Heart left ventricle (tissue), 16 donors: Measurements from ENCODE around the gene GTF2I. TPM values are rescaled to one million over a fixed set of nuclear protein-coding genes. Genes with fewer than 3 reads are reported as not detected.
A peak's percentile ranks its signal among the peaks of the same experiment; 100 is the strongest.

Source experiments
- ATAC-seq, 4 donors: fragments of 200-7000 bp; cut with Tn5 transposase; one replicate each; pipeline ENCODE4 v1.9.1; 2020 to 2022; ENCODE audit warnings: moderate library complexity in 4 of 4, mild to moderate bottlenecking in 3 of 4, moderate number of reproducible peaks in 1 of 4
- DNase-seq, 5 donors: peaks; one replicate each; pipeline ENCODE4 v3.0.0-alpha.2; 2020
- H3K27ac ChIP-seq, 12 donors: fragments of 200-600 bp; sonication (generic) in 4 of 12; one replicate each; pipeline versions ENCODE4 v1.5.0 to v1.8.0; 2016 to 2022; ENCODE audit warnings: mild to moderate bottlenecking in 2 of 12
- H3K27me3 ChIP-seq, 9 donors: fragments of 200-600 bp; sonication (generic) in 2 of 9; one replicate each; pipeline versions ENCODE4 v1.5.1 to v1.8.0; 2016 to 2022; ENCODE audit warnings: mild to moderate bottlenecking in 3 of 9
- H3K36me3 ChIP-seq, 9 donors: fragments of 200-600 bp; sonication (generic) in 2 of 9; one replicate each; pipeline versions ENCODE4 v1.5.0 to v1.8.0; 2018 to 2022; ENCODE audit warnings: mild to moderate bottlenecking in 2 of 9
- H3K4me1 ChIP-seq, 12 donors: fragments of 200-600 bp; sonication (generic) in 4 of 12; one replicate each; pipeline versions ENCODE4 v1.5.0 to v1.8.0; 2016 to 2022; ENCODE audit warnings: mild to moderate bottlenecking in 3 of 12
- H3K4me3 ChIP-seq, 12 donors: fragments of 200-600 bp; sonication (generic) in 4 of 12; one replicate each; pipeline versions ENCODE4 v1.5.0 to v1.8.0; 2017 to 2022; ENCODE audit warnings: mild to moderate bottlenecking in 9 of 12, moderate library complexity in 4 of 12
- H3K9me3 ChIP-seq, 12 donors: fragments of 200-600 bp; sonication (generic) in 4 of 12; one replicate each; pipeline versions ENCODE4 v1.5.0 to v1.8.0; 2016 to 2022; ENCODE audit warnings: mild to moderate bottlenecking in 1 of 12
- POLR2A ChIP-seq, 2 donors: fragments of 450-650 bp; IDR thresholded peaks; one replicate each; pipeline ENCODE4 v1.6.1; 2017; ENCODE audit warnings: antibody characterized with exemption in 2 of 2, mild to moderate bottlenecking in 2 of 2, moderate library complexity in 2 of 2
- WGBS, 4 donors: extraction: QIAGEN DNeasy Blood & Tissue Kit in 2 of 4; methylation state at CpG; one replicate each; pipeline versions ENCODE4 v1.1.5 to v1.1.7; 2013 to 2018; 5-methylcytosine and 5-hydroxymethylcytosine counted together
- intact Hi-C, 10 donors: fragments of 100-400 bp; cut with DNase I; formaldehyde crosslinking; loops; one replicate each; pipeline versions ENCODE4 v1.11.1 to v1.14.2; 2022
- long read RNA-seq, 3 donors: library from polyadenylated mRNA; unstranded; transcript quantifications; one replicate each; pipeline ENCODE4 v2.0.0, GENCODE V29; 2020 to 2021
- polyA plus RNA-seq, 2 donors: library from polyadenylated mRNA; stranded (reverse); fragments of 200-250 nt; gene quantifications; one replicate each; pipeline ENCODE4 v1.2.3, GENCODE V29; 2013
- total RNA-seq, 9 donors: library from RNA; depleted of rRNA in 2 of 9; stranded (reverse); fragments of >200 nt in 2 of 9; fragmentation: NEBNext Ultra II Directional in 3 of 9; extraction: Animal tissue kit (Norgen Biotek cat#: 25700) in 3 of 9; gene quantifications; one replicate each; pipeline versions ENCODE4 v1.1.0 to v1.2.4, GENCODE V29; 2016 to 2023
- TF ChIP-seq, protein P1 (sequence below), 12 donors: fragments of 200-600 bp; sonication (generic) in 4 of 12; IDR thresholded peaks; one replicate each; pipeline versions ENCODE4 v1.5.0 to v1.8.0; 2018 to 2022; ENCODE audit warnings: antibody characterized with exemption in 12 of 12, mild to moderate bottlenecking in 5 of 12
- donor health status: ischemic (EF 13 %, LVEDD 7.1; RV severe dilation, severe dysfunction).
- donor health status: healthy with polysubstance abuse.
- donor health status: DM: no; HTN: yes; CAD: no.
- donor health status: DM: no; HTN: no; CAD: no.
- donor health status: ischemic (EF 25% LVEDD 6.9; RV normal size, moderate dysfunction).
- donor health status: ischemic (EF 25% LVEDD 5.7; RV mildly dilated, moderate dysfunction).
- donor health status: healthy.
- donor health status: DM: yes; HTN: yes; CAD: no.
- donor health status: ischemic (EF 35%, LVEDD 5.7; RV mildly dilated, moderate dysfunction).
- donor health status: nonischemic (EF 11% LVEDD 7.7; RV severe dilation, severe dysfunction).
- donor health status: DM: yes; HTN: yes; CAD: no.
- donor health status: PGD.
- donor health status: ischemic (EF 29% LVEDD 5.4; RV normal size, mild dysfunction).
- donor health status: nonischemic (EF 23%, LVEDD 6.1; RV moderate dilation, normal function).

Gene GTF2I
- total RNA-seq: 100 to 1,000 TPM in 7 of 9 donors, 10 to 100 TPM in 2; 76.7 to 135 (median 118) TPM
- polyA plus RNA-seq: 10 to 100 TPM; 28.8 to 38.7 TPM
- long read RNA-seq, donor 1, full-length matches to known transcripts: 14 of 81 reads
- long read RNA-seq, donor 1, partial matches to known transcripts: 62 of 81 reads
- long read RNA-seq, donor 1, other reads (novel, unspliced or antisense): 5 of 81 reads
- long read RNA-seq, donor 2, full-length matches to known transcripts: 23 of 80 reads
- long read RNA-seq, donor 2, partial matches to known transcripts: 47 of 80 reads
- long read RNA-seq, donor 2, other reads (novel, unspliced or antisense): 10 of 80 reads
- long read RNA-seq, donor 3, full-length matches to known transcripts: 22 of 78 reads
- long read RNA-seq, donor 3, partial matches to known transcripts: 49 of 78 reads
- long read RNA-seq, donor 3, other reads (novel, unspliced or antisense): 7 of 78 reads

DNA sequence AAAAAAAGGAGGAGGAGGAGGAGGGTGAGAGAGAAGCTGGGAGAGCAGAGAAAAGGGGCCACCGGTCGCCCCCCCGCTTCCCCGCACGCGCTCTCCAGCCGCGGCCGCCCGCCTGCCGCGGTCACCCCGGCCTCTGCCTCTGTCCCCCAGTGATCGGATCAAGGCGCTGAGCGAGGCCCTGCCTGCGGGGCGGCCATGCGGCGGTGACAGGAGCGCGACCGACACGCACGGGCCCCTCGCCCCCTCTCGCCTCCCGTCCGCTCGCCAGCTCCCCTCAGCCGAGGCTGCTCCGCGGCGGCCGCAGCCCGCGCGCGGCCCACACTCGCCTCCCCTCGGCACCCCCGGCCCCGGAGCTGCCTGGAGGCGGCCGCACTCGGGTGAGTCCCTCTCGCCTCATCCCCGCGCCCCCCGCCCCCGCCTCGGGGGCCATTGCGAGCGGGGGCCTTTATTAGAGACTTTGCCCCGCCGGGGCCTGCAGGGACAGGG lies at the start of gene GTF2I:
TSS of gene GTF2I (plus strand) at position 27 of the 486 bp plus-strand sequence. CDS start 31,411 bp downstream, outside the sequence.
- WGBS, 4 donors: 0 to 2% (median 0%) methylated on average over 20 to 56 of the region's 56 CpGs
- Histone ChIP-seq H3K4me3 (peak within 1 kb of the TSS; percentile 72 to 100 (median 99)), H3K27ac (peak within 1 kb of the TSS; percentile 97 to 100 (median 100)), H3K27me3 (no peaks in the 10 kb centered on the region), H3K9me3 (no peaks in the 10 kb centered on the region), H3K4me1 (peaks cover 0 to 53% (median 43%) of the 10 kb centered on the region in 12 donors), H3K36me3 (no peaks in the 10 kb centered on the region)
- TF ChIP-seq, protein P1, sequence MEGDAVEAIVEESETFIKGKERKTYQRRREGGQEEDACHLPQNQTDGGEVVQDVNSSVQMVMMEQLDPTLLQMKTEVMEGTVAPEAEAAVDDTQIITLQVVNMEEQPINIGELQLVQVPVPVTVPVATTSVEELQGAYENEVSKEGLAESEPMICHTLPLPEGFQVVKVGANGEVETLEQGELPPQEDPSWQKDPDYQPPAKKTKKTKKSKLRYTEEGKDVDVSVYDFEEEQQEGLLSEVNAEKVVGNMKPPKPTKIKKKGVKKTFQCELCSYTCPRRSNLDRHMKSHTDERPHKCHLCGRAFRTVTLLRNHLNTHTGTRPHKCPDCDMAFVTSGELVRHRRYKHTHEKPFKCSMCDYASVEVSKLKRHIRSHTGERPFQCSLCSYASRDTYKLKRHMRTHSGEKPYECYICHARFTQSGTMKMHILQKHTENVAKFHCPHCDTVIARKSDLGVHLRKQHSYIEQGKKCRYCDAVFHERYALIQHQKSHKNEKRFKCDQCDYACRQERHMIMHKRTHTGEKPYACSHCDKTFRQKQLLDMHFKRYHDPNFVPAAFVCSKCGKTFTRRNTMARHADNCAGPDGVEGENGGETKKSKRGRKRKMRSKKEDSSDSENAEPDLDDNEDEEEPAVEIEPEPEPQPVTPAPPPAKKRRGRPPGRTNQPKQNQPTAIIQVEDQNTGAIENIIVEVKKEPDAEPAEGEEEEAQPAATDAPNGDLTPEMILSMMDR (IDR thresholded peaks at IDR 0.05): peak in 3 of 12 donors; percentile 2 to 7 (median 5)
- no peak for TF ChIP-seq POLR2A (IDR thresholded peaks at IDR 0.05)
- intact Hi-C loops: loop anchor here in 6 of 10 donors (5.0 to 10.0 kb wide), 5 partner anchors 35 to 203 kb away; partner anchors contain the start of gene GTF2IRD1 (in 4 of the 6)
- DNase-seq: peak in 1 of 5 donors; percentile 80
- peak in 2 of 4 donors; percentile 39 to 46 for ATAC-seq

DNA sequence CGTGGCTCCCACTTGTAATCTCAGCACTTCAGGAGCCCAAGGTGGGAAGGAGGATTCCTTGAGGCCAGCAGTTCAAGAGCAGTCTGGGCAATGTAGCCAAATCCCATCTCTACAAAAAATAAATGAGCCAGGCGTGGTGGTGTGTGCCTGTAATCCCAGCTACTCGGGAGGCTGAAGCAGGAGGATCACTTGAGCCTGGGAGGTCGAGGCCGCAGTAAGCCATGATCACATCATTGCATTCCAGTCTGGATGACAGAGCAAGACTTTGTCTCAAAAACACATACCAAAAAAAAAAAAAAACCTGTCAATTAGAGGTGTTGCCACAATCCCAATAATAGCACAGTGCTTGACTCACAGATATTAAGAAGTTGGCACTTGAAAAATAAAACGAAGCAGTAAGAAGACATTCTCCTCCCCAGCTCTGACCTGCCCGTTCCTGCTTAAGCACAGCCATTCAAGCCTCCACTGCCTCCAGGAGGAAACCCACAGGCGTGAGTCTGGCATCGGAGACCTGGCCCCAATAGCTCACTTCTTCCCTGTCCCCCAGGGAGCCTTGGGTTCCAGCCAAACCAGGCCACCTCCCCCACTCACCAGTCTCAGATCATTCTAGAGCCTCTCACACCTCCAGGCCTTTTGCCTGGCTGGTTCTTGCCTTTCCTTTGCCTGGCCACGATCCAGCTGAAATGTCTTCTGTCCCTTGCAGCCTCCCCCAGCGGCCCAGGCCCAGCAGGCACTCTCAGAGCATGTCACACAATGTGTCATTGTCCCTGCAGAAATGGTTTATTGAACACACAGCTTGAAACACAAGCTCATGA lies 45.3 kb upstream of the GTF2I start:
- WGBS, 4 donors: 50 to 56% (median 52%) methylated on average over 11 of the region's 11 CpGs
- no peaks in the 10 kb centered on the region for H3K36me3 ChIP-seq
- intact Hi-C loops: no loop called here
- ATAC-seq: peak; percentile 28 to 71 (median 48)
- peak in 2 of 5 donors; percentile 34 to 36 for DNase-seq
- peak overlapping the region in 3 of 12 donors; percentile 33 to 54 (median 49) for H3K27ac ChIP-seq
- peaks cover 0 to 9% (median 0%) of the 10 kb centered on the region in 12 donors for H3K4me1 ChIP-seq
- no peaks in the 10 kb centered on the region for H3K27me3 ChIP-seq
- no peaks in the 10 kb centered on the region for H3K9me3 ChIP-seq
- no peak overlapping the region for H3K4me3 ChIP-seq
- TF ChIP-seq, protein P1 (IDR thresholded peaks at IDR 0.05): no peak
- TF ChIP-seq POLR2A (IDR thresholded peaks at IDR 0.05): no peak

DNA sequence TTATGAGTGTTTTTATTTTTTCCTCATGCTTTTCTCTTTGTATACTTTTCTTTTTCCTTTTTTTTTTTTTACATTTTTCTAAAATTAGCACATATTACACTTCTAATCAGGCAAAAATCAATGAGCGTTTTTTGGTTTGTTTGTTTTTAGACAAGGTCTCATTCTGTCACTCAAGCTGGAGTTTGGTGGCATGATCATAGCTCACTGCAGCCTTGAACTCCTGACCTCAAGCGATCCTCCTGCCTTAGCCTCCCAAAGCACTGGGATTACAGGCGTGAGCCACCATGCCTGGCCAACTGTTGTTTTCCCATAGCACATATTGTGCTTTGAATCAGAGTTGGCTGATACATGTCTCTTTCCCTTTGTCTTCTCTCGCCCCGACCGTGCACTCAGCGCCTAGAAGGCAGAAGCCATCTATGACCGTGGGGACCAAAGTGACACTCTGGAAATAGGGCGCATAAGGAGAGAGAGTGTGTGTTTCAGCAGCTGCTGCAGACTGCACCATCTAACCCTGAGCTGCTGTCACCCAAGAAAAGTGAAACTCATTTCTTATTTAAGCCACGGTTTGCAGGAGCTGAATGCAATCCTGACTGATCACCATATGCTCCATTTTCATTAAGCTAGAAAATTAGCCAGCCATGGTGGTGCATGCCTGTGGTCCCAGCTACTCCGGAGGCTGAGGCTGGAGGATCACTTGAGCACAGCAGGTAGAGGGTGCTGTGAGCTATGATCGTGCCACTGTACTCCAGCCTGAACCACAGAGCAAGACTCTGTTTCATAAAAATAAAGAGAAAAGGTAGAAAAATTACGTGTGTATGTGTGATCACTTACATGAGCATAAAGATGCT lies 41.4 kb upstream of the GTF2I start:
- TF ChIP-seq POLR2A (IDR thresholded peaks at IDR 0.05): no peak
- TF ChIP-seq, protein P1 (IDR thresholded peaks at IDR 0.05): no peak
- no peak overlapping the region for H3K4me3 ChIP-seq
- no peak for DNase-seq
- H3K27ac ChIP-seq: no peak overlapping the region
- H3K4me1 ChIP-seq: peaks cover 0 to 13% (median 0%) of the 10 kb centered on the region in 12 donors
- H3K36me3 ChIP-seq: no peaks in the 10 kb centered on the region
- intact Hi-C loops: no loop called here
- ATAC-seq: no peak
- no peaks in the 10 kb centered on the region for H3K27me3 ChIP-seq
- WGBS, 4 donors: 91 to 94% (median 93%) methylated on average over 13 of the region's 13 CpGs
- H3K9me3 ChIP-seq: no peaks in the 10 kb centered on the region
